ENCODE results near the gene KCNJ12. TPM values are rescaled to one million over a fixed set of nuclear protein-coding genes. Genes with fewer than 3 reads are reported as not detected.

The KCNJ12 gene
- 0.16 TPM for polyA plus RNA-seq (2012; ENCODE audit: insufficient read length, low read depth)

DNA sequence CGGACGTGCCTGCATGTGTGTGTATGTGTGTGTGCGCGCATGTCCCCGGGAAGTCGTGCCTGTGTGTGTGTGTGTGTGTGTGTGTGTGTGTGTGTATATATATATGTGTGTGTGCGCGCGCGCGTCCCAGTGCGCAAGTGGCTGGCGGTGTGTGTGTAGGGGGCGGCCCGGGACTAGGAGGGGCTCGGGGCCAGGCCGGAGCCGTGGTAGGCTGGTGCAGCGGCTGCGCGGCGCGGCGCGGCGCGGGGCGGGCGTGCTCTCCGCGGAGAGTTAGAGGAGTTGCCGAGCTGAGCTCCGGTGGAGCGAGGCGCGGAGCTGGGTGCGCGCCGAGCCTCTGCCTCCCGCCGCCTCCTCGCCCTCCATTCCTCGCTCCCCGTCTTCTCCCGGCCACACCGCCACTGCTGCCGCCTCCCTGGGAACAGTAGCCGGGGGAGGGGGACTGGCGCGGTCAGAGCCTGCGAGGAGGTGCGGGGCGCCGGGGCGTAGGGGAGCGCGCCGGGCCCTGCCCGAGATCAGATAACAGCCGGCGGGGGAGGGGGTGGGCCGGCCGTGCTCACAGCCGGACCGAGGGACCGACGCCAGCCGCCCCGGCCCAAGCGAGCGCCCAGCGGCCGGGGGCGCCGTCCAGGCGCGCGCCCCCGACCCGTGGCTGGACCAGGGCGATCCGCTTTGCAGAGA is at the start of gene KCNJ12:
Gene KCNJ12 (plus strand): TSS at position 277 of the 678 bp plus-strand sequence. CDS start 38,986 bp downstream, outside the sequence.
- TF ChIP-seq POLR2AphosphoS5 (IDR thresholded peaks at IDR 0.05; ENCODE audit: low read depth, low read length) (no peak), SIN3A (IDR thresholded peaks at IDR 0.05; ENCODE audit: borderline replicate concordance, insufficient read depth, low read length) (no peak), FOXP2 (optimal IDR thresholded peaks at IDR 0.05; ENCODE audit: borderline replicate concordance, extremely low read depth, extremely low read length, insufficient read depth) (no peak), TAF1 (IDR thresholded peaks at IDR 0.05; ENCODE audit: borderline replicate concordance, insufficient read depth, low read length) (no peak)
- TF ChIP-seq, protein P1, sequence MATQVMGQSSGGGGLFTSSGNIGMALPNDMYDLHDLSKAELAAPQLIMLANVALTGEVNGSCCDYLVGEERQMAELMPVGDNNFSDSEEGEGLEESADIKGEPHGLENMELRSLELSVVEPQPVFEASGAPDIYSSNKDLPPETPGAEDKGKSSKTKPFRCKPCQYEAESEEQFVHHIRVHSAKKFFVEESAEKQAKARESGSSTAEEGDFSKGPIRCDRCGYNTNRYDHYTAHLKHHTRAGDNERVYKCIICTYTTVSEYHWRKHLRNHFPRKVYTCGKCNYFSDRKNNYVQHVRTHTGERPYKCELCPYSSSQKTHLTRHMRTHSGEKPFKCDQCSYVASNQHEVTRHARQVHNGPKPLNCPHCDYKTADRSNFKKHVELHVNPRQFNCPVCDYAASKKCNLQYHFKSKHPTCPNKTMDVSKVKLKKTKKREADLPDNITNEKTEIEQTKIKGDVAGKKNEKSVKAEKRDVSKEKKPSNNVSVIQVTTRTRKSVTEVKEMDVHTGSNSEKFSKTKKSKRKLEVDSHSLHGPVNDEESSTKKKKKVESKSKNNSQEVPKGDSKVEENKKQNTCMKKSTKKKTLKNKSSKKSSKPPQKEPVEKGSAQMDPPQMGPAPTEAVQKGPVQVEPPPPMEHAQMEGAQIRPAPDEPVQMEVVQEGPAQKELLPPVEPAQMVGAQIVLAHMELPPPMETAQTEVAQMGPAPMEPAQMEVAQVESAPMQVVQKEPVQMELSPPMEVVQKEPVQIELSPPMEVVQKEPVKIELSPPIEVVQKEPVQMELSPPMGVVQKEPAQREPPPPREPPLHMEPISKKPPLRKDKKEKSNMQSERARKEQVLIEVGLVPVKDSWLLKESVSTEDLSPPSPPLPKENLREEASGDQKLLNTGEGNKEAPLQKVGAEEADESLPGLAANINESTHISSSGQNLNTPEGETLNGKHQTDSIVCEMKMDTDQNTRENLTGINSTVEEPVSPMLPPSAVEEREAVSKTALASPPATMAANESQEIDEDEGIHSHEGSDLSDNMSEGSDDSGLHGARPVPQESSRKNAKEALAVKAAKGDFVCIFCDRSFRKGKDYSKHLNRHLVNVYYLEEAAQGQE (IDR thresholded peaks at IDR 0.05; ENCODE audit: insufficient read depth in 1 of 2, low read depth in 2 of 2, low read length in 2 of 2) = no peak

DNA sequence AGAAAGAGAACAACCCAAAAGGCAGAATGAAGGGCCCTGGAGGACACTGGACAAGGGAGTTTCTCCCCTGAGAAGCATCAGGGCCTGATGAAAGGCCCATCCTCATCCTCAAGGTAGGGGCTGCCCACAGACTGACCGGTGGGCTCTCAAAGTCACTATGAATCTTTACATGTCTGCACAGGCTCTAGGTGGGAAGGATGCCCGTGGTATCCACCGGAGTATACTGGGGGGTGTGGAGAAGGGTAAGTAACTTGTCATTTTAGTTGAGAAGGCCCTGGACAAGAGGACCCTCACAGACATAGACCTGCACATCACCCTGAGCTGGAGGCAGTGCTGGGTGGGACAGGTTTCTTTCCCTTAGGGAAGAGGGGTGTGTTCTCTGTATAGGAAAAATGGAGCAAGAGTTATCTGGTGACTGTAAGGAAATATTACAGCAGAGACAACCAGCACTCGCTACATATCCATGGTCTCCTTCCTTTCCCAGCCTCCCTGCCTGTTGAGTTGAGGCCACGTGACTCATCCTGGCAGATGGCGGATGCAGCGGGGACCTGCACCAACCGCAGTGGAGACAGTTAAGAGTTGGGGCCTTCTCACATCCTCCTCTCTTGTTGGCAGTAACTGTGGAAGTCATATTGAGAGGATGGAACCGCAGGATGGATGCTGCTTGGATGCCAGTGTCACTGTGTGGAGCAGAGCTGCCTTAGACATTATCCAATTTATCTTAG is 45.6 kb upstream of the KCNJ12 start:
- TF ChIP-seq FOXP2 (optimal IDR thresholded peaks at IDR 0.05; ENCODE audit: borderline replicate concordance, extremely low read depth, extremely low read length, insufficient read depth) (no peak), POLR2AphosphoS5 (IDR thresholded peaks at IDR 0.05; ENCODE audit: low read depth, low read length) (no peak), SIN3A (IDR thresholded peaks at IDR 0.05; ENCODE audit: borderline replicate concordance, insufficient read depth, low read length) (no peak), TAF1 (IDR thresholded peaks at IDR 0.05; ENCODE audit: borderline replicate concordance, insufficient read depth, low read length) (no peak)
- TF ChIP-seq, protein P1 (IDR thresholded peaks at IDR 0.05; ENCODE audit: insufficient read depth in 1 of 2, low read depth in 2 of 2, low read length in 2 of 2) = no peak

DNA sequence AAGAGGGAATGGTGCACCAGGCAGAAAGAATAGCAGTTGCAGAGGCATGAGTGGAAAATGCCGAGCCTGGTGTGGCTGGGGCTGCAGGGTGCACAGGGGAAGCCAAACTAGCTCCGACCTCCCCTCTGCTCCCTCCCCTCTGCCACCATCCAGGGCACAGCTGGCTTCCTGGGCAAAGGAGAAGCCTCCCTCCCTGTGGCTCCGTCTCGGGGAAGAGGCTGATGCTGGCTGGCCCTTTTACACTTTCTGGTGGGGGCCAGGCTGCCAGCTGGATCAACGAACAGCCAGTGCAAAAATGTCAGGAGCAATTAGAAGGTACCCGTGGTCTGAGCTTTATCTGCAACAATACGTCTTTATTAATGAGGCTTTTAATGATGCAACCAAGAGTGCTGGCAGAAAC is 37.1 kb upstream of the KCNJ12 start:
- TF ChIP-seq, protein P1 (IDR thresholded peaks at IDR 0.05; ENCODE audit: insufficient read depth in 1 of 2, low read depth in 2 of 2, low read length in 2 of 2) = no peak

DNA sequence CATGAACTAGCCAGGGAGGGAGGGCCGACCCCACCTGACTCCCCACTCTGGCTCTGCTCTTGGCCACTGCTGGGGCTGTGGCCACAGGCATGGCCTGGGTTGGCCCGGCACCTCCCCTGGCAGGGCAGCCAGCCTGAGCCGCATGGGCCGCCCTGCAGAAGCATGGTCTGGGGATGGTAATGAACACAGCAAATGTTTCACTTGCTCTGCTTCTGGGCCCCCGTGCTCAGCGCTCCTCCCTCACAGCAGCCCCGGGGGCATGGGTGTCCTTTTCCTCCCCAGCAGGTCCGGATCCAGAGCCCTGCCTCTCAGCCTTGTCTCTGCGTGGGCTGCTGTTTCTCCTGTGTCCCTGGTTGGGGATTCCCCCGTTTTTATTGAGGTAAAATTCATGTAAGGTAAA is 30.9 kb upstream of the KCNJ12 start:
- TF ChIP-seq, protein P1 (IDR thresholded peaks at IDR 0.05; ENCODE audit: insufficient read depth in 1 of 2, low read depth in 2 of 2, low read length in 2 of 2) = no peak
- TF ChIP-seq TAF1 (IDR thresholded peaks at IDR 0.05; ENCODE audit: borderline replicate concordance, insufficient read depth, low read length) = no peak
- no peak for TF ChIP-seq FOXP2 (optimal IDR thresholded peaks at IDR 0.05; ENCODE audit: borderline replicate concordance, extremely low read depth, extremely low read length, insufficient read depth)

All from PFSK-1 (cell line).